Activated naive CD8-positive, alpha-beta T cell treated with anti-CD3 and anti-CD28 coated beads, Interleukin-2, amount 50 U/mL, for 24 hours (primary cell): ENCODE results near the gene DMRTC2.

Source experiments
- ATAC-seq: fragments of 150-1000 bp; cut with Tn5 transposase; one replicate; pipeline ENCODE4 v1.10.0; 2021
- DNase-seq: peaks from one replicate; pipeline ENCODE4 v3.0.0; 2021
- H3K27ac Mint-ChIP-seq: one replicate; pipeline ENCODE4 v1.8.0; 2021; ENCODE audit warnings: mild to moderate bottlenecking, mixed read lengths
- H3K27me3 Mint-ChIP-seq: one replicate; pipeline ENCODE4 v1.8.0; 2021; ENCODE audit warnings: mixed read lengths
- H3K36me3 Mint-ChIP-seq: one replicate; pipeline ENCODE4 v1.8.0; 2021; ENCODE audit warnings: low read depth, mixed read lengths
- H3K4me1 Mint-ChIP-seq: one replicate; pipeline ENCODE4 v1.8.0; 2021; ENCODE audit warnings: mixed read lengths
- H3K4me3 Mint-ChIP-seq: one replicate; pipeline ENCODE4 v1.8.0; 2021; ENCODE audit warnings: mild to moderate bottlenecking, moderate library complexity, mixed read lengths
- H3K9me3 Mint-ChIP-seq: one replicate; pipeline ENCODE4 v1.8.0; 2021; ENCODE audit warnings: mixed read lengths

Gene DMRTC2

DNA sequence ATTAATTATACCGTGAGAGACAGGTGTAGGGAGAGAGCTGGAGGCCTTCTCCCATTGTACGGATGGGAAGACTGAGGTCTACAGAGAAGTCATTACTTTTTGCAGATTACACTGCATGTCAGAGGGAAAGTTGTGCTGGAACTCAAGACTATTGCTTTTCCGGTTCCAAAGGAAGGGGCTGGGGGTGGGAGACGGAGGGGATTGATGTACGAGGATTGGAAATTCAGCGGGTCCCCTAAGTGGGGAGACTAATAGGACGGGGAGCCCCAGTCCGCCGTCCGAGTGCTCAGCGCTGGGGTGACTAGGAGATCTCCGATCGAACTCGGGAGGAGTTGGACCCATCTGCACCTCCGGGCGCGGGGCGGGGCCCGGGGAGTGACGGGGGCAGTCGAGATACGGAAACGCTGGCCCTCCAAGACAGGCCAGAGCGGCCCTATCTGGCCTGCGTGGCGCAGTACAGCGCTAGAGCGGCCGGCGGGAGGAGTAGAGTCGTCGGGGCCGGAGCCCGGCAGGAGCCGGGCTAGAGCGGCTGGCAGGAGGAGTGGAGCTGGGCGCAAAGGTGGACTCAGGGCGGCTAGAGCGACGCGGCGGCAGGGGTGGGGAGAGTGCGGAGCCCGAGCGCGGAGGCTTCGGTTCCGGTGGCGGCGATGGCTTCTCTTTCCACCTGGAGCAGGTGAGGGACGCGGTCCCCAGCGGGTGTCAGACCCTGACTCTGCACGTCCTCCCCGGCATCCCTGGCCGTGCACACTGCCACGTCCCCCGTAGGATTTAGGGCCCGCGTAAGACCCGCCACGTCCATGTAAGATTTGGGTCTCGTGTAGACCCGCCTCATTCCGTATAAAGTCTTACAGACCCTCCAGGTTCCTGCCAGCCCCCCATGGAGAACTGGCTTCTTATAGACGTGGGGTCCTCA is 39.2 kb downstream of the DMRTC2 start:
- H3K4me1 Mint-ChIP-seq: peaks cover 67% of the 10 kb centered on the region
- DNase-seq (peak; percentile 93), ATAC-seq (peak; percentile 80)
- peaks cover 2% of the 10 kb centered on the region for H3K27me3 Mint-ChIP-seq
- peaks cover 34% of the 10 kb centered on the region for H3K36me3 Mint-ChIP-seq
- H3K9me3 Mint-ChIP-seq: no peaks in the 10 kb centered on the region
- peak overlapping the region; percentile 93 for H3K4me3 Mint-ChIP-seq
- H3K27ac Mint-ChIP-seq: peak overlapping the region; percentile 92

DNA sequence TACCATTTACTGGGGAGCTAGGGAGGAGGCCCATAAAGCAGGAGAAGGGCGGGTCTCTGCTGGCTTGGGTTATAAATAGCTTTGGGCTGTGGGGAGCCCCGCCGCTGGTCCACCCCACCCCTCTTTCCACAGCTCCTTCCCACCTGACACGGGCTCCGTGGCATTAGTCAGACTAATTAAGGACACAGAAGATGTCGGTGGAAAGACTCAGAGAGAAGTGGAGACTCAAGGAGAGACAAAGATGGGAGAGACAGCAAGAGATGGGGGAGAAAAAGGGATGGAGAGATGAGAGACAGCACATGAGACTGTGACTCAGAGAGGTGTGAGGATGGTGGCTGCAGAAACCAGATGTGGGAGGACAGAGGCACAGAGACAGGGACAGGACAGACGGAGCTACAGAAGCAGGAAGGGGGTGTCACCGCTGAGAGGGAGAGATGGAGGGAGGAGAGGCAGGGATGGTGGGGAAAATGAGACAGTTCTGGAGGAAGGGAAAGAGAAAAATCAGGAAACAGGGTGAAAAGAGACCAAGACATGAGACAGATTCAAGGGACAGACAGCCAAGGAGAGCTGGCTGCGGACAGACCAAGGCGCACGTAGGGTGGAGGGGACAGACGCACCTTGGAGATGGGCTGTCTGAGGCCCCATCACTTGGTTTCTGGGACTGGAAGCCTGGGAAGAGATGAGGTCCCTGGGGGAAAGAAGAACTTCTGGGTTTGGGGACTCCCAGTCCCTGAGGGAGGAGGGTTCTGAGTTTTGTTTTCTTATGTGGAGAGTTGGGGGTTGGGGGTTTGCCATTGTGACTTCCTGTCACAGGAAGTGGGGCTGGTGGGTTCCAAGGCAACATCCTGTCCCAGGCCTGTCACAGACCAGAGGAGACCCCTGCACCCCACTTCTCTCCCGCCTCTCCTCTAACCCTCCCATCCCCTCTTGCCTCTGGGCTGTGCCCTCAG is 42.2 kb downstream of the DMRTC2 start:
- peak overlapping the region; percentile 93 for H3K4me3 Mint-ChIP-seq
- peak; percentile 48 for ATAC-seq

DNA sequence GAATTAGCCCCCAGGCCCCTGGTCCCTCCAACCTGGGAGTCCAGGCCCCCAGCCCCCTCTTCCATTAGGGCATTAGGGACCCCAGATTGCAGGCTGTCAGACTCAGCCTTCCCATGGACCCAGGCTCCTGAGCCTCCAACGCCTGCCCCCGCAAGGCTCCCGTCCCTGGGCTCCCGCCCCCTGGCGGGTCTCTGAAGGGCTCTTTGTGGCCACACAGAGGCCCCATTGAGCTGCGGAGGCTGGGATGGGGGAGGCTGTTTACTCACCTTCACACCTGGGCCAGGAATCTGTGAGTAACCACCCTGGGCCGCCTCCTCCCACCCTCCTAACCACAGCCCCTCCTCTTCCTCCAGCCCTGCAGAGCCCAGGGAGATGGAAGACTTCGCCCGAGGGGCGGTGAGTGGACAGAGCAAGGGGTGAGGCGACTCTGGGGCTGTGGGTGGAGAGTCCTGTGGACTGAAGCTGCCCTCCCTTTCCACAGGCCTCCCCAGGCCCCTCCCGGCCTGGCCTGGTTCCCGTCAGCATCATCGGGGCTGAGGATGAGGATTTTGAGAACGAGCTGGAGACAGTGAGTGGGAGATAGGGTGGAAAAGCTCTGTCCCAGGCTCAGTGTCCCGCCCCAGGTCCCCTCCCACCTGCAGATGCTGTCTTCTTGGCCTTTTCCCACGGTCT is 43.0 kb downstream of the DMRTC2 start:
- H3K36me3 Mint-ChIP-seq: peaks cover 45% of the 10 kb centered on the region
- peaks cover 2% of the 10 kb centered on the region for H3K27me3 Mint-ChIP-seq
- no peaks in the 10 kb centered on the region for H3K9me3 Mint-ChIP-seq
- H3K4me3 Mint-ChIP-seq: peak overlapping the region; percentile 93
- peak overlapping the region; percentile 98 for H3K27ac Mint-ChIP-seq
- DNase-seq (peak; percentile 89), ATAC-seq (peak; percentile 60)
- peaks cover 70% of the 10 kb centered on the region for H3K4me1 Mint-ChIP-seq

More for the DNA sequence above, 42.2 kb downstream of the DMRTC2 start:
- no peaks in the 10 kb centered on the region for H3K9me3 Mint-ChIP-seq
- H3K27ac Mint-ChIP-seq: peak overlapping the region; percentile 98
- H3K27me3 Mint-ChIP-seq: peaks cover 2% of the 10 kb centered on the region
- DNase-seq: peak; percentile 71
- peaks cover 71% of the 10 kb centered on the region for H3K4me1 Mint-ChIP-seq
- peaks cover 48% of the 10 kb centered on the region for H3K36me3 Mint-ChIP-seq

DNA sequence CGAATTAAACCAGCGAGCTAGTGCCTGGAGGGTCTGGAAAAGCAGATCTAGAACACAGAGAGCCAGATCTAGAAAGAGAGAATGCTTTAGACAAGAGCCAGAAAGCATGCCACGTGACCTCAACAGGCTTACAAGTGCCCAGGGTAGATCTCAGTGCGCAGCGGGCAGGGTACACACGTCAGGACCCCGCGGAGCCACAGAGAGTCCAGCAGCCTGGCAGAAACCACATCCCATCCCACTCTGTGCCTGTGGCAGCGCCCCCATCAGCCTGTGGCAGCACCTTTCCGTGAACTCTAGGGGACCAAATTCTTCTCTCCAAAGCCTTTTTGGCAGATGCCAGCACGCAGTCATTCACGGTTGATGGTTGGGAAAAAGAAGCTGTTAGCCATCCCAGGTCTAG is 44.1 kb downstream of the DMRTC2 start:
- no peaks in the 10 kb centered on the region for H3K9me3 Mint-ChIP-seq
- H3K36me3 Mint-ChIP-seq: peaks cover 45% of the 10 kb centered on the region
- DNase-seq: no peak
- peak overlapping the region; percentile 93 for H3K4me3 Mint-ChIP-seq
- peaks cover 73% of the 10 kb centered on the region for H3K4me1 Mint-ChIP-seq
- peak overlapping the region; percentile 98 for H3K27ac Mint-ChIP-seq
- peaks cover 2% of the 10 kb centered on the region for H3K27me3 Mint-ChIP-seq
- no peak for ATAC-seq

DNA sequence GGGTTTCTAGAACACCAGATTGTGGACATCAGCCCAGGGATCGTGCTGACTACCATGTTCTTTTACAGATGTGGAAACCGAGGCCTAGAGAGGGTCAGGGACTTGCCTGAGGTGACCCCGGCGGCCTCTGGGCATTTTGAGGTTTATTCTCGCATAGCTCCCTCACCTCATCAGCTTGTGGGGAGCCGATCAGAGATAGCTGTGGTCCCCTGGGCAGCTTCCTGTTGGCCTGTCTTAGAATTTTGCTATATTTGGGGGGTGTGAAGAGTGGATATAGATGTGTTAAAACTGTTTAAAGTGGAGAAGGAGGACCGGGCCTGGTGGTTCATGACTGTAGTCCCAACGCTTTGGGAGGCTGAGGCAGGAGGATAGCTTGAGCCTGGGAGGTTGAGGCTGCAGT is 45.1 kb downstream of the DMRTC2 start:
- Mint-ChIP-seq H3K27ac (peak overlapping the region; percentile 98), H3K27me3 (peaks cover 2% of the 10 kb centered on the region), H3K4me1 (peaks cover 78% of the 10 kb centered on the region), H3K4me3 (peak overlapping the region; percentile 33), H3K36me3 (peaks cover 47% of the 10 kb centered on the region), H3K9me3 (no peaks in the 10 kb centered on the region)
- no peak for ATAC-seq
- DNase-seq: no peak

DNA sequence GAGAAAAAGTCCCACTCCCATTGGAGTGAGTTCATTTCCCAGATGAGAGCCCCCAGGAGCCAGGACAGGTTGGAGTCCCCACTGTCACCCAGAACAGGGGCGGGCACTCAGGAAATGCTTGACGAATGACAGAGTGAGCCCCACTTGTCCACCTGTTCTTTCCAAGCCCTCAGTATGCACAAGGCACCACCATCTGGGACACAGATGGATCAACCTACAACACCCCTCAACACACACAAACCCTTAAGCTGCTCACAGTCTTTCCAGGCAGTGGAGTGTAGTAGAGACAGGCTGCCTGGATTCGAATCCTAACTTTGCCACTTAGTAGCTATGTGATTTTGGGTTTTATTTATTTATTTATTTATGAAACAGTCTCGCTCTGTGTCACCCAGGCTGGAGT is 46.1 kb downstream of the DMRTC2 start:
- Mint-ChIP-seq H3K9me3 (no peaks in the 10 kb centered on the region), H3K36me3 (peaks cover 46% of the 10 kb centered on the region), H3K4me3 (no peak overlapping the region), H3K27ac (peak overlapping the region; percentile 76), H3K4me1 (peaks cover 79% of the 10 kb centered on the region), H3K27me3 (peaks cover 2% of the 10 kb centered on the region)
- DNase-seq: no peak
- no peak for ATAC-seq

DNA sequence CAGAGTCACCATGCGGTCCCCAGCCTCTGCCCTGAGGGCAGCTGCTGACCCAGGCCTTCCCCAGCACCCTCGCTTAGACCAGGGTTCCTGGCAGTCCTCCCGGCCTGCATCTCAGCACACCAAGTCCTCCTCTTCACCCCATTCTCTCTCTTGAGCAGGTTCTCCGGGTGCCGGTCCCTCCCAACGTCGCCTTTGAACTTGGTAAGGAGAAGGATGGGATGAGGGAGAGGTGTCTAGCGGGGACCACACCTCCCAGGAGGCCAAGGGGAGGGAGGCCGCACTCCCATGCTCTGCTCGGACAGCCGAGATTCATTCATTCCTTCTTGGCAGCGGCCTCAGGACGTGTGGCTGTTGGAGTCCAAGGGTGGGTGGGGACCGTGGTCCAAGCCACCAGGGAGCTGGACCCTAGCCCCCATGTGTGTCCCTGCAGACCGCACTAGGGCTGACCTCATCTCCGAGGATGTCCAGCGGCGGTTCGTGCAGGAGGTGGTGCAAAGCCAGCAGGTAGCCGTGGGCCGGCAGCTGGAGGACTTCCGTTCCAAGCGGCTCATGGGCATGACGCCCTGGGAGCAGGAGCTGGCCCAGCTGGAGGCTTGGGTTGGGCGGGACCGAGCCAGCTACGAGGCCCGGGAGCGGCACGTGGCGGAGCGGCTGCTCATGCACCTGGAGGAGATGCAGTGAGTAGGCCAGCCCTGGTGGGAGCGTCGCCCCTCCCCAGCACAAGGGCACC is 47.5 kb downstream of the DMRTC2 start:
- Mint-ChIP-seq H3K4me3 (no peak overlapping the region), H3K4me1 (peaks cover 70% of the 10 kb centered on the region), H3K9me3 (no peaks in the 10 kb centered on the region), H3K27ac (no peak overlapping the region), H3K27me3 (no peaks in the 10 kb centered on the region), H3K36me3 (peaks cover 38% of the 10 kb centered on the region)
- no peak for ATAC-seq
- no peak for DNase-seq

DNA sequence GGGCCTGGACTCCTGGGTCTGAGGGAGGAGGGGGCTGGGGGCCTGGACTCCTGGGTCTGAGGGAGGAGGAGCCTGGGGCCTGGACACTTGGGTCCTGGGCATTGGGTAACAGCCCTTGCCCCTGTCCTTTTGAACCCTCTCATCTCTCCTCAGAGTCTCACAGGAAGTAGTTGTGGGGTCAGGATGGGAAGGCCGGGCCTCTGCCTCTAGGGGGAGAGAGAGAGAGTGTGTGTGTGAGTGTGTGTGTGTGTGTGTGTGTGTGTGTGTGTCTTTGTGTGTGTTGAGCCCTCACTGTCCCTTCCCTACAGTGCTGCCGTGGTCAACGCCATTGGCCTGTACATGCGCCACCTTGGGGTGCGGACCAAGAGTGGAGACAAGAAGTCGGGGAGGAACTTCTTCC is 49.1 kb downstream of the DMRTC2 start:
- H3K27me3 Mint-ChIP-seq: no peaks in the 10 kb centered on the region
- ATAC-seq: peak; percentile 25
- no peaks in the 10 kb centered on the region for H3K9me3 Mint-ChIP-seq
- peak overlapping the region; percentile 54 for H3K27ac Mint-ChIP-seq
- peaks cover 40% of the 10 kb centered on the region for H3K36me3 Mint-ChIP-seq
- no peak for DNase-seq
- peaks cover 65% of the 10 kb centered on the region for H3K4me1 Mint-ChIP-seq
- H3K4me3 Mint-ChIP-seq: no peak overlapping the region

DNA sequence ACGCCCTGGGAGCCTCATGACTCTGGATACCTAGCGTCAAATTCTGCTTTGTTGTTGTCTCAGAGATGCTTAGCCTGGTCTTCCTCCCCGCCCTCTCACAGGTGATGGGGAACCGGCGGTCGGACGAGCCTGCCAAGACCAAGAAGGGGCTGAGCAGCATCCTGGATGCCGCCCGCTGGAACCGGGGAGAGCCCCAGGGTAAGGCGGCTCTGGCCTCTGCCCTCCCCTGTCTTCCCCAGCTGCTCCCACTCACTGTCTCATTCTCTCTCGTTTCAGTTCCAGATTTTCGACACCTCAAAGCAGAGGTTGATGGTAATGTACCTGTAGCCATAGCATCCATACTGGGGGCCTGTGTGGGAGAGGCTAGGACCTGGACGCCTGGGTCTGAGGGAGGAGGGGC is 49.5 kb downstream of the DMRTC2 start:
- ATAC-seq (no peak), DNase-seq (no peak)
- no peak overlapping the region for H3K4me3 Mint-ChIP-seq
- H3K36me3 Mint-ChIP-seq: peaks cover 39% of the 10 kb centered on the region
- H3K9me3 Mint-ChIP-seq: no peaks in the 10 kb centered on the region
- H3K27ac Mint-ChIP-seq: peak overlapping the region; percentile 54
- H3K27me3 Mint-ChIP-seq: no peaks in the 10 kb centered on the region
- peaks cover 64% of the 10 kb centered on the region for H3K4me1 Mint-ChIP-seq

DNA sequence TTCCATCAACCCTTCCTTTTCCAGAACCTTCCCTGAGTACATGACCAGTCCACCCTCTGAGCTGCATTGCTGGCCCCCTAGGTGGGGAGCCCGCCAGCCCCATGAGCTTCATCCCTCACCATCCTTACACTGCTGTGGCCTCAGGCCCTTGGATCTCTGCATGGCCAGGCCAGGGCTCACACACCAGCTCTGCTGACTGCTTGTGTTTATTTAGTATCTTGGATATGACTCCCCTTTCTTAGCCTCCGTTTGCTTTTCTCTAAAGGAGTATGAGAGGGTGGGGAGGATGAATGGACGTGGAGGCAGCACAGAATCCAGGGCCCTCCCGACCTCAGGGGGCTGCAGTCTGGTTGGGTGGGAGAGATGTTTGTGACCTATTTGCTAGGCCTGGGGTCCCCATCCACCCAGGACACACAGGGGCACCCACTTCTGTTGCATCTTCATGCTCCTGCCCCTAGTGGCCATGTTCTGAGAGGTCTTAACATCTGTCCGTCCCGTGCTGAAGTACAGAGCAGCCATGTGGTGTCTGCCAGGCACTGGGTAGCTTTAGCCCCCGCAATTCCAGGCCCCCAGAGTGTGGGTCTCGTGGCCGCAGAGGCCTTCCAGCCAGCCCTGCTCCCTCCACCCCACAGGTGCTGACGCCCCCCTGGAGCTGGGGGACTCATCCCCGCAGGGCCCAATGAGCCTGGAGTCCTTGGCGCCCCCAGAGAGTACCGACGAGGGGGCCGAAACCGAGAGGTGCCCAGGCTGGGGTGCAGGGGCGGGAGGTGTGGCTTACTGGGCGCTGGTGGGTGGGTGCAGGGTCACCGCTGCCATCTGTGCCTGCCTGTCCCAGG is 51.1 kb downstream of the DMRTC2 start:
- H3K9me3 Mint-ChIP-seq: no peaks in the 10 kb centered on the region
- H3K4me1 Mint-ChIP-seq: peaks cover 59% of the 10 kb centered on the region
- DNase-seq (no peak), ATAC-seq (peak; percentile 65)
- no peaks in the 10 kb centered on the region for H3K27me3 Mint-ChIP-seq
- H3K4me3 Mint-ChIP-seq: peak overlapping the region; percentile 29
- H3K27ac Mint-ChIP-seq: peak overlapping the region; percentile 85
- peaks cover 45% of the 10 kb centered on the region for H3K36me3 Mint-ChIP-seq

DNA sequence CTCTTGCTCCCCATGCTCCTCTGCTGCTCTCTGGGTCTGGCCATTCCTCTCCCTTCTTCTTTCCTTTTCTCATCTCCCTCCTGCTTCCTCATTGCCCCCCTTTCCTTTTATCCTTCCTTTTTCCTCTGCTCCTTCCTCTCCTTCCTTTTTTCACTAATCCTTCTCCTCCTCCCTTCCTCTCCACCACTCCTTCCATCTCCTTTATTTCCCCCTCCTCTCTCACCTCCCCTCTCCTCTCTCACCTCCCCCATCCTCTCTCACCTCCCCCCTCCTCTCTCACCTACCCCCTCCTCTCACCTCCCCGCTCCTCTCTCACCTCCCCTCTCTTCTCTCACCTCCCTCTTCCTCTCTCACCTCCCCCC is 51.7 kb downstream of the DMRTC2 start:
- no peaks in the 10 kb centered on the region for H3K27me3 Mint-ChIP-seq
- ATAC-seq (no peak), DNase-seq (no peak)
- H3K4me1 Mint-ChIP-seq: peaks cover 53% of the 10 kb centered on the region
- H3K36me3 Mint-ChIP-seq: peaks cover 44% of the 10 kb centered on the region
- peak overlapping the region; percentile 85 for H3K27ac Mint-ChIP-seq
- H3K4me3 Mint-ChIP-seq: no peak overlapping the region
- H3K9me3 Mint-ChIP-seq: no peaks in the 10 kb centered on the region

DNA sequence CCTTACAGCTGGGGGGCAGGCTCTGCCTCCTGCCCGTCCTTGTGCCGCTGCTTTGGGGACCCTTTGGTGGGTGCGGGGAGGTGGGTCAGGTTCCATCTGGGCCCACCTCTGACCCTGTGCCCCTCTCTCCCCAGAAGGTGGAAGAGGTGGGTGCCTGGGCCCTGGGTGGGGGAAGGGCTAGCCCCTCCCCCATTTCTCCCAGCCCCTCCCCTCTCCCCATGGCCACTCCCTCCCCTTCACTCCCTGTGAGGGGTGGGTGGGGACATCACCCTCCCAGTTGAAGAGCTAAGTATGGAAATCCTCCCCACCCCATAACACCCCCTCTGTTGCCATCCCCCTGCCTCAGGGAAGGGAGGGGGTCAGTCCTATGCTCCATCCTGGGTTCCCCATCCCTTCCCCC is 52.3 kb downstream of the DMRTC2 start:
- no peak for DNase-seq
- Mint-ChIP-seq H3K27ac (peak overlapping the region; percentile 71), H3K4me1 (peaks cover 52% of the 10 kb centered on the region), H3K4me3 (no peak overlapping the region), H3K9me3 (no peaks in the 10 kb centered on the region), H3K27me3 (no peaks in the 10 kb centered on the region), H3K36me3 (peaks cover 49% of the 10 kb centered on the region)
- no peak for ATAC-seq

DNA sequence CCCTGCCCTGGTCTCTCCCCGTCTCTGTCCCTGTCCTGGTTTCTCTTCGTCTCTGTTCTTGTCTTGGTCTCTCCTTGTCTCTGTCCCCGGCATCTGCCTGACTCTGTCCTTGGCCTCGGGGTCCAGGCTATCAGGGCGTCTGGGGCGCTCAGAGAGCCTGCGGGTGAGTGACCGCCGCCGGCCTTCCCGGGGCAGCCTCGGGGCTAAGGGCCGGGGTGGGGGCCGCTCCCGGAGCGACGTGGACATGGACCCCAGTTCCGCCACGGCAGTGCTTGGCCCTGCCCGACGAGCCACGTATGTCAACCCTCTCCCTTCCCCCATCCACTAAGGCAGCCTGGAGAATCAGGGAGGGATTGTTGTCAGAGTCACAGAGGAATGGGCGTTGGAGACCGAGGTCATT is 53.0 kb downstream of the DMRTC2 start:
- no peaks in the 10 kb centered on the region for H3K9me3 Mint-ChIP-seq
- no peak for ATAC-seq
- peaks cover 53% of the 10 kb centered on the region for H3K36me3 Mint-ChIP-seq
- no peak for DNase-seq
- H3K4me1 Mint-ChIP-seq: peaks cover 50% of the 10 kb centered on the region
- H3K27ac Mint-ChIP-seq: peak overlapping the region; percentile 71
- no peak overlapping the region for H3K4me3 Mint-ChIP-seq
- no peaks in the 10 kb centered on the region for H3K27me3 Mint-ChIP-seq
